Tibial artery (tissue), 4 donors: Measurements from ENCODE around the gene FRRS1L.

Source experiments
- DNase-seq, 2 donors: peaks; one replicate each; pipeline ENCODE4 v3.0.0-alpha.2; 2019
- H3K27ac ChIP-seq, 2 donors: fragments of 200-600 bp; sonication (generic) in 1 of 2; 1 replicate in 1 of 2; 2 replicates in 1 of 2; pipeline ENCODE4 v1.5.1; 2018 to 2019; ENCODE audit warnings: mild to moderate bottlenecking in 1 of 2
- H3K27me3 ChIP-seq, 2 donors: fragments of 200-600 bp; sonication (generic) in 1 of 2; one replicate each; pipeline versions ENCODE4 v1.5.1 to v1.6.0; 2016 to 2019
- H3K36me3 ChIP-seq, 3 donors: fragments of 200-600 bp; sonication (generic) in 2 of 3; one replicate each; pipeline ENCODE4 v1.5.1; 2016 to 2019; ENCODE audit warnings: mild to moderate bottlenecking in 2 of 3
- H3K4me1 ChIP-seq, 4 donors: fragments of 200-600 bp; sonication (generic) in 2 of 4; 1 replicate in 3 of 4; 2 replicates in 1 of 4; pipeline ENCODE4 v1.5.1; 2016 to 2019
- H3K4me3 ChIP-seq, 2 donors: fragments of 200-600 bp; sonication (generic) in 1 of 2; 1 replicate in 1 of 2; 2 replicates in 1 of 2; pipeline ENCODE4 v1.5.1; 2018 to 2019; ENCODE audit warnings: mild to moderate bottlenecking in 2 of 2
- H3K9me3 ChIP-seq, 3 donors: fragments of 200-600 bp; sonication (generic) in 1 of 3; one replicate each; pipeline ENCODE4 v1.5.1; 2016 to 2019
- intact Hi-C: fragments of 100-400 bp; cut with DNase I; formaldehyde crosslinking; loops from one replicate; pipeline ENCODE4 v1.15.0; 2023; ENCODE audit warnings: low total_unique reads
- TF ChIP-seq, protein P1 (sequence below), 2 experiments: fragments of 200-600 bp in 1 of 2; fragments of 450-650 bp in 1 of 2; IDR thresholded peaks; one replicate each; pipeline ENCODE4 v1.5.1; 2017 to 2019; ENCODE audit warnings: antibody characterized with exemption in 2 of 2, mild to moderate bottlenecking in 1 of 2, moderate library complexity in 1 of 2

The FRRS1L gene, protein sequence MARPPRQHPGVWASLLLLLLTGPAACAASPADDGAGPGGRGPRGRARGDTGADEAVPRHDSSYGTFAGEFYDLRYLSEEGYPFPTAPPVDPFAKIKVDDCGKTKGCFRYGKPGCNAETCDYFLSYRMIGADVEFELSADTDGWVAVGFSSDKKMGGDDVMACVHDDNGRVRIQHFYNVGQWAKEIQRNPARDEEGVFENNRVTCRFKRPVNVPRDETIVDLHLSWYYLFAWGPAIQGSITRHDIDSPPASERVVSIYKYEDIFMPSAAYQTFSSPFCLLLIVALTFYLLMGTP

DNA sequence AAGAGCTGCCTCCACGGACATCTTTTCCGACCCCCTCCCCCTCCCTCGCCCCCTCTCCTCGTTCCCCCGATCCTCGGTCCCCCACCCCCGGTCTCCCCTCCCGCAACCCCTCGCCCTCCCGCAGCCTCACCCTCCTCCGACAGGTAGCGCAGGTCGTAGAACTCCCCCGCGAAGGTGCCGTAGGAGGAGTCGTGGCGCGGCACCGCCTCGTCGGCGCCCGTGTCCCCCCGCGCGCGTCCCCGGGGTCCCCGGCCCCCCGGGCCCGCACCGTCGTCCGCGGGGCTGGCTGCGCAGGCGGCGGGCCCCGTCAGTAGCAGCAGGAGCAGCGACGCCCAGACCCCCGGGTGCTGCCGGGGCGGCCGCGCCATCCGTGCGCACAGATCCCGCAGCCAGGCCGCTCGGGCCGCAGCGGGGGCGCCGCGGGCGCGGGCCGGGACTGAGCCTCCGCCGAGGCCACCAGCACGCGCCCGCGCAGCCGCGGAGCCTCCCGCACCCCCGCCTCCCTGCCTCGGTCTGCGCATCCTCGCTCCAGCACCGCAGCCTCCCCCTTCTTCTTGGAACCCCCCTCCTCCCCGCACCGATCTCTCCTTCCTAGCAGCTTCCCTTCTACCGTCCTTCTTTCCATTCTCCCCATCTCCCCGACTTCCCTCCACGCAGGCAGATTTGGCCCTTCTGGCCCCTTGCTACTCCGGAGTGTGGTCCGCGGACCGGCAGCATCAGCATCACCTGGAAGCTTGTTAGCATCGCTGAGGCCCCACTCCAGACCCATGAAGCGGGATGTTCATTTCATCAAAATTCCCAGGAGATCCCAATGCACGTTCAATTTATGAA is at the start of gene FRRS1L:
Gene FRRS1L, minus strand, starts transcription at position 479 of the 831 bp plus-strand sequence. Its CDS starts 111 bp downstream, at position 368.
- DNase-seq: no peak
- no peaks in the 10 kb centered on the region for H3K36me3 ChIP-seq
- TF ChIP-seq, protein P1, sequence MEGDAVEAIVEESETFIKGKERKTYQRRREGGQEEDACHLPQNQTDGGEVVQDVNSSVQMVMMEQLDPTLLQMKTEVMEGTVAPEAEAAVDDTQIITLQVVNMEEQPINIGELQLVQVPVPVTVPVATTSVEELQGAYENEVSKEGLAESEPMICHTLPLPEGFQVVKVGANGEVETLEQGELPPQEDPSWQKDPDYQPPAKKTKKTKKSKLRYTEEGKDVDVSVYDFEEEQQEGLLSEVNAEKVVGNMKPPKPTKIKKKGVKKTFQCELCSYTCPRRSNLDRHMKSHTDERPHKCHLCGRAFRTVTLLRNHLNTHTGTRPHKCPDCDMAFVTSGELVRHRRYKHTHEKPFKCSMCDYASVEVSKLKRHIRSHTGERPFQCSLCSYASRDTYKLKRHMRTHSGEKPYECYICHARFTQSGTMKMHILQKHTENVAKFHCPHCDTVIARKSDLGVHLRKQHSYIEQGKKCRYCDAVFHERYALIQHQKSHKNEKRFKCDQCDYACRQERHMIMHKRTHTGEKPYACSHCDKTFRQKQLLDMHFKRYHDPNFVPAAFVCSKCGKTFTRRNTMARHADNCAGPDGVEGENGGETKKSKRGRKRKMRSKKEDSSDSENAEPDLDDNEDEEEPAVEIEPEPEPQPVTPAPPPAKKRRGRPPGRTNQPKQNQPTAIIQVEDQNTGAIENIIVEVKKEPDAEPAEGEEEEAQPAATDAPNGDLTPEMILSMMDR (IDR thresholded peaks at IDR 0.05): no peak
- H3K27me3 ChIP-seq: peaks cover 0 to 50% of the 10 kb centered on the region in 2 donors
- H3K4me3 ChIP-seq: peak within 1 kb of the TSS; percentile 14 to 24
- no peak within 1 kb of the TSS for H3K27ac ChIP-seq
- H3K9me3 ChIP-seq: no peaks in the 10 kb centered on the region
- peaks cover 0 to 4% (median 0%) of the 10 kb centered on the region in 4 donors for H3K4me1 ChIP-seq
- intact Hi-C loops: no loop called here

DNA sequence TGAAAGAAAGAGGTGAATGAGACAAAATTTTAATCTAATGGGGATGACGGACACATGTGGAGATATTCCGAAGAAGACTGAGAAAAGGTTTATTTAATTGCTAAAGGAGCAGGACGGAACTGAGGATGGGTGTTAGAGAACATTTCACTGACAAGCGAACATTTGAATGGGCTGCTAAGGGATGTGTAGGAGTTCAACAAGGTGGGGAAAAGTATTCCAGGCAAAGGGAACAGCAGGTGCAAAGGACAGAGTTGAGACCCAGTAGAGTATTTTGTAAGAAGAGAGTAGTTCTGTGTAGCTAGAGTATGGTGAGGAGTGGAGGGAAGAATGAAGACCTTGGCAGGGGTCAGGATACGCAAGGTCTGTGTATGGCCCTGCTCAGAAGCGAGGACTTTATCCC is 47.4 kb upstream of the FRRS1L start:
- no peak for DNase-seq
- intact Hi-C loops: no loop called here
- no peaks in the 10 kb centered on the region for H3K4me1 ChIP-seq
- H3K9me3 ChIP-seq: no peaks in the 10 kb centered on the region
- H3K36me3 ChIP-seq: no peaks in the 10 kb centered on the region
- H3K4me3 ChIP-seq: no peak overlapping the region
- TF ChIP-seq, protein P1 (IDR thresholded peaks at IDR 0.05): no peak
- H3K27me3 ChIP-seq: peaks cover 0 to 3% of the 10 kb centered on the region in 2 donors
- no peak overlapping the region for H3K27ac ChIP-seq

DNA sequence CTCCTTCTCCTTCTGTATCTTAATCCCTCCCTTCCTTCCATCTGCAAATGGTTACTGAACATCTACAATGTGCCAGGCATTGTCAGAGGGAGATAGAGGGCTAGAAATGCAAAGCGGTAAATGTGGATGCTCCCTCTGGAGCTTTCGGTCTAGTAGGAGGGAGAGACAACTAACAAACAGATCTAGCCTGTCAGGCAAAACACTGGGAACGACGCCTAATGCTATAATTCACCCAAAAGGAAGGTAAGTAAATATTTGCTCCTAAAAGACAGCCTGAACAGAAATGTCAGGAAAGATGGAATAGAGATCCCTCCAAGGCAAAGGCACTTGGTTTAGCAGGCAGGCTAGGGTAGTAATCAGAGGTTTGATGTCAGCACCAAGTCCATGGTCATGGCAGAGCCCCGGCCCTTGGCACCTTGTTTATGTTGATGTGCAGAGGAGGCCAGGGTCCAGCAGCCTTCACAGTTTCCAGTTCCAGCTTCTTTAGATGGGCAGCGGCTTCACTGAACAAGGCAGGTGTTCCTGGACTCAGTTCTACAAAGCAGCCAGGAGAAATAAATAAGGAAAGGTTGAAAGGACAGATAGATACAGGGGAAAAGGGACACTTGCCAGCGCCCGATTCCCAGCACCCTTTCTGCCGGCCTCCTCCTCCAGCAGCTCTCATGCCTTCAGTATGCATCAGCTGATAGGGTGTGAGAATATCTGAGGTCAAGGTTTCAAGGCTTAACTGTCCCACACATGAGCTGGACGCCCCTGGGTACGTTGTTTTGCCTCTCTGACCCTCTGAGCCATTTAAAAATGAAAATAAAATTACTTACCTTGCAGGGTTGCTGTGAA is 46.5 kb upstream of the FRRS1L start:
- Histone ChIP-seq H3K4me1 (no peaks in the 10 kb centered on the region), H3K27me3 (peaks cover 0 to 3% of the 10 kb centered on the region in 2 donors), H3K27ac (no peak overlapping the region), H3K36me3 (no peaks in the 10 kb centered on the region), H3K4me3 (no peak overlapping the region), H3K9me3 (no peaks in the 10 kb centered on the region)
- intact Hi-C loops: no loop called here
- TF ChIP-seq, protein P1 (IDR thresholded peaks at IDR 0.05): no peak
- no peak for DNase-seq

DNA sequence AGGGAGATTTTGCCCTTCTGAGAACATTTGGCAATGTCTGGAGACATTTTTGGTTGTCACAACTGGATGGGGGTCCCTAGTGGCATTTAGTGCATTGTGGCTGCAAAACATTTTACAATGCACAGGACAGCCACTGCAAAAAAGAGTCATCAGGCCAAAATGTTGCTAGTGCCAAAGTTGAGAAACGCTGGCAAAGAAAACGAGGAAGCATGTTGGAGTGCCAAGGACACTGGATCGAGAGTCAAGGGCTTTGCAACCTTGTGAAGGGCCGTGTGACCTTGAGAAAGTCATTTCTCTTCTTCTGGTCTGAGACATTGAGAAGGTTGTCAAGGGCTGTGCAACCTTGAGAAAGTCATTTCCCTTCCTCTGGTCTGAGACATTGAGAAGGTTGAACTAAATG is 45.7 kb upstream of the FRRS1L start:
- H3K27me3 ChIP-seq: peaks cover 0 to 3% of the 10 kb centered on the region in 2 donors
- no peak overlapping the region for H3K4me3 ChIP-seq
- no peaks in the 10 kb centered on the region for H3K36me3 ChIP-seq
- TF ChIP-seq, protein P1 (IDR thresholded peaks at IDR 0.05): no peak
- no peaks in the 10 kb centered on the region for H3K4me1 ChIP-seq
- H3K9me3 ChIP-seq: no peaks in the 10 kb centered on the region
- no peak for DNase-seq
- no peak overlapping the region for H3K27ac ChIP-seq
- intact Hi-C loops: no loop called here

DNA sequence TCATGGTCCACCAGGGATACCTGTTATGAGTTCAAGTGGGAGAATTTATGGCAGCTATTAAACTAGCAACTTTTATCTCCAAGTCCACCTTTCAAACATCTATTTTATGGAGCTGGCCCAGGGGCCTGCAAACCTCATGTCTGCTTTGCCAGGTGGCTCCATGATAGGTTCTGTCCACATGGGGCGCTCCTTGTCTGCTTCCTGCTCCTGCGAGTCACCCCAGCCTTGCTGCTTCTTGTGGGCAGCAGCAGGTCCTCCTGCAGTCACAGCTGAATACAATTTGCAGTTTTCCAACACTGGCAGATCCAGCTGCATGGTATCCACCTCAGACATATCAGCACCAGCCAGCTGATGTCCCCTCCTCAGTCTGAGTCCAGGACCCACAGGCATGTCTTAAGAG is 39.6 kb upstream of the FRRS1L start:
- intact Hi-C loops: no loop called here
- Histone ChIP-seq H3K27me3 (peaks cover 0 to under 1% of the 10 kb centered on the region in 2 donors), H3K4me3 (no peak overlapping the region), H3K4me1 (no peaks in the 10 kb centered on the region), H3K36me3 (no peaks in the 10 kb centered on the region), H3K9me3 (no peaks in the 10 kb centered on the region), H3K27ac (no peak overlapping the region)
- no peak for DNase-seq
- TF ChIP-seq, protein P1 (IDR thresholded peaks at IDR 0.05): no peak
